ENCODE measurements around the gene USP15.

- TF ChIP-seq CTCF (IDR thresholded peaks at IDR 0.05; ENCODE audit: insufficient read depth, low read length, poor library complexity, severe bottlenecking) (no peak), EZH2phosphoT487 (conservative IDR thresholded peaks at IDR 0.05; ENCODE audit: low read length) (no peak)
Observed at GRCh38 chr12:62232143-62232729, 28.0 kb upstream of the USP15 start.
